Nucleus accumbens (tissue), 56 donors: ENCODE measurements around the gene TBCCD1.
A peak's percentile ranks its signal among the peaks of the same experiment; 100 is the strongest.
"Not testable (repeated sequence)": the region's sequence is repeated elsewhere in the genome, so short reads cannot be mapped to it uniquely, and the experiment has no call there.

Experiments
- DNase-seq, 56 donors: peaks; one replicate each; lab custom pipeline; 2025; lab: John Stamatoyannopoulos, UW

Gene TBCCD1

DNA sequence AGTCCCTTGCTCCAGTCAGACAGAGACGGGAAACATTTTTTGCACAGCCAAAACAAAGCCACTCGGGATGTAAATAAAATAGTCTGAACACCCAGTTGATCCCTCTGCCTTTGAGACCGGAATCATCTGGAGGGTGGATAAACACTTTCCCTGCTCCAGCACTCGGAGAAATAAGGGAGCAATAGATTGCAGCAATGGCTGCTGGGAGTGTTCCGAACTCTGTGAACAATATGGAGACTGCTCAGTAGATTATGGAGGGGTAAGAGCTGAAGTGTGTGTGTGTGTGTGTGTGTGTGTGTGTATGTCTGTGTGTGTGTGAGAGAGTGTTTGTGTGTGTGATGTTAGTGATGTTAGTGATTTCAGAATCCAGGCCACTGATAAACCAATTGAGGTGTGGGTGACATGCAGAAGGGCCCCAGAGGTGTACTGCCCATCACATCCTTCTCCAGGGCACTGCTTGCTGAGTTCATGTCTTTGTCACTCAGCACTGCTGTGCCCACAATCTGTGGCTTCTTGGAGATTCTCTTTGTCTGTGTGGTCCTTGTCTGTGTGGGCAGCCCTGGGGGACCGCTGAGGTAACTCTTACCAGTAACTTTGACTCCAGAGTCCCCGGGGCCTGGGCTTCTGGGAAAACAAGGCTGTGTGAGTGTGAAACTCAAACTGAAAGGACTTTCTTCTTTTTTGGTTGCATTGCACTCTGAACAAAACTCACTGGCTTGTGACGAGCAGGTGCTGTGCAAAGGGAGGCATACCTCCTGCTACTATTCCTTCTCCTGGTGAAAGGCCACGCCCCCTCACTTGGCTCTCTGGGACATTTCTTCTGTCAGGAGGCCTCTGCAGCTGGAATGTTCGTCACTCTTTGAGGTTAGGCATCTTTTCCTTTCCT is 45.9 kb downstream of the TBCCD1 start:
- peak in 1 of 56 donors; percentile 12 for DNase-seq

DNA sequence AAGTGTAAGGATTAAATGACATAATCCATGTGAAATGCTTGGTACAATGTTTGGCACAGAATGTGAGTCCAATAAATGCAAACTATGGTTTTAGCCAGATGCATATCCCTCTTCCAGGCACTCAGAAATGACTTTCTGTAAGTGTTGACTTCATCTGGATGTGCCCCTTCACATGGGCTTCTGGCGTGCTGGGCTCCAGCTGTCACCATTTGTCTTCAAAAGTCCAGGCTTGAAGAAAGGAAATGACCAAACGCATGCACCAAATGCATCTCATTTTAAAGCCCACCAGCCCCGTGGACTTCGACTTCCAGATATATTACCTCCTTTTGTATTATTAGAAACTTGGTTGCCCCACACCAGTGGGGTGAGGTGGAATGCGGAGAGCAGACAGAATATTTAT is 46.7 kb downstream of the TBCCD1 start:
- DNase-seq: no peak

DNA sequence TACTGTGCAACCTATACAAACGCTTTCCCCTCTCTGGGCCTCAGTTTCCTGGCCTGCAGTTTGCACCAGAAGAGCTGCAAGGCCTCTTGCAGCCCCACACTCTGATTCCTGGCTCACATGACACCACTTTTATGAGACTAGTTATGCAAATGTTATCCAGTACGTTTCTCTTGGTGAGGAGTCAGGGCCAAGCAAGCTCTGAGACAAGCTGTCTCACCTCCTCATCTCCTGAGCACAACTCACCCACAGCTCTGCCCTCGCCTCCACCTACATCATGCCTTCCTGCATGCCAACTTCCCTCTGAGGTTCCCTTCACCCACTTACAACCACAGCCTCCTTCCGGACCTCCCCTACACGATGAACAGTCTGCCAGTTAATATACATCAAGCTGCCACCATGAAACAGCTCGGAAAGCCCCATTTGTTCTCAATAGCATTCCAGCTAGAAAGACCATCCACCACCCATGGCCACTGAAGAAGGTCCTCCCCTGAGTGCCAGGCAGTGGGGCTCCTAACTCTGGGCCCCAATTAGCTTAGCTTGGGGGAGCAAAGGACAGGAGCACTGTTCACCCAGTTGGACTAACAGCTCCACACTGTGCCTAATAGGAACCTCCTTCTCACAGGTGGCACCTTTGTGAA is 48.0 kb downstream of the TBCCD1 start:
- peak in 1 of 56 donors; percentile 11 for DNase-seq

DNA sequence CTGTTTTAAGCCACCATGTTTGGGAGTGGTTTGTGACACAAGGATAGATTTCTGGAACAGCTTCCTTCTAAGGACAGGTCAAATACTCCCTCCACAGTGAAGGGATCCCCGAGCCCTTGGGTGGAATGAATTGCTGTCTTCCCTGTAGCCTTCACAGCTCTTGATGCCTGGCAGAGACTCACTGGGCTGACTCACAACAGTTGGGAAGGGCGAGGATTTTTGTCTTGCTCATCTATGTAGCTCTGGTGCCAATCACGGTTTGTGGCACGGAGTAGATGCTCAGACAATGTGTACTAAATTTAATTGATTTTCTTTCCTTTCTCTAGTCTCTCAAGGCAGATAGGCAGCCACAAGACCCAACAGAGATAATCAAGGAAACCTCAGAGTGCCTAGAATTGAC is 49.9 kb downstream of the TBCCD1 start:
- DNase-seq: peak in 2 of 56 donors; percentile 9 to 30

DNA sequence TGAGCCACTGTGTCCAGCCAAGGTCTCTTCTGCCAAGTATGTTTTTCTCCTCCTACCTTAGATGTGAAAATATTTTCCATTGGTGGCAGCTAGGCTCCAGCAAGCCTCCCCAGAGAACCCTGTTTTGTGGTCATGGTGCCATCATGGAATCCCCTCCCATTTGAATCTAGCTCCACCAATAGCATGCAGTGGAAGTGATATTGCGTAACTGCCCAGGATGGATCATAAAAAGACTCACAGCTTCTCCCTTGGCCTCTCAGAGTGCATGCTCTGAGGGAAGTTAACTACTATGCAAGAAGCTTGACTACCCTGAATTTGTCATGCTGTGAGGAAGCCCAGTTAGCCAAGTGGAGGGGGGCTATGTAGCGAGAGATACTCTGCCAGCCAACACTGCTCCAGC is 50.5 kb downstream of the TBCCD1 start:
- no peak for DNase-seq

DNA sequence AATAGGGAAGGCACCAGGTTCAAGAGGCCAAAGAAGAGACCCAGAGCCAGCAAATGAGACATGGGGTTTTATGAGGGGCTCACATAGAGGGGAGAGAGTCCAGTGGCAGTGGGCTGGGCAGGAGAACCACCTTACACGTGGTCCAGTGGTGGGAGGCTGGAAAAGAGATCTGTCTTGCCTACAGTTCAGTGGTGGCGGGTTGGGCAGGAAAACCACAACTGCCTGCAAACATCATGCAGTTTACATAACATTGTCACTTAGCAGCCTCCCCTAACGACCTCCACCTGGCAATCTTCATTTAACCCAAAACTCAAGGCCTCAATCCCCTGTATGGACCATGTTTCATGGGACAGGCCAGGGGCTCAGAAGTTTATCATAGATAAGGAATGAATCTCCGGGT is 52.0 kb downstream of the TBCCD1 start:
- DNase-seq: no peak

DNA sequence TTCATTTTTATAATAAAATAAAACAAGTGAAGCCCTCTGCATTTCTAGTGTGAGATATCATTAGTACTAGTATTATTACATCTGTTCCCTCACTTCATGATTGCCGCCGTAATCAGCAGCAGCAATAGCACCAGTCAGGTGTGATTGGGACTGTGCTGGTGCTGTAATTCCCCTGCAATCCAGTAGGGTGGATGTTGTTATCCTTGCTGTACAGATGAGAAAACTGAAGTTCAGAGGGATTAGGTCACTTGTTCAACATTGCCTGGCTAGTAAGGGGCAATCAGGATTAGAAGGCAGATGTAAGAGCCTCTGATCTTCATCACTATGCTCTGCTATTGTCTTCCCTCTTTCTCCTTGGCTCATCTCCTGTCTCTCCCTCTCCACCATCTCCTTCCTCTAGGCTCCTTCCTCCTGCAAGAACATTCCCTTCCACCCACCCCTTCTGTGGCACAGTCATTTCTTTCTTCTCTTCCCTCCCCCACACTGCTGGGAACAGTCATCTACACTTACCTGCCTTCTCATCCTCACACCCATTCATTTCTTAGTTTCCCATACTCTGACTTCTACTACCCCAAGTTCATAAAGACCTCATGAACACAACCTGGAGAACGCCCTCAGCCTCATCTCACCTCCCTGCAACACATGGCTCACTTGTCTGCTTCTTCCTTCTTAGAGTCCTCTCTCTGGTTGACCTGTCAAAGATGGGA is 52.7 kb downstream of the TBCCD1 start:
- no peak for DNase-seq

DNA sequence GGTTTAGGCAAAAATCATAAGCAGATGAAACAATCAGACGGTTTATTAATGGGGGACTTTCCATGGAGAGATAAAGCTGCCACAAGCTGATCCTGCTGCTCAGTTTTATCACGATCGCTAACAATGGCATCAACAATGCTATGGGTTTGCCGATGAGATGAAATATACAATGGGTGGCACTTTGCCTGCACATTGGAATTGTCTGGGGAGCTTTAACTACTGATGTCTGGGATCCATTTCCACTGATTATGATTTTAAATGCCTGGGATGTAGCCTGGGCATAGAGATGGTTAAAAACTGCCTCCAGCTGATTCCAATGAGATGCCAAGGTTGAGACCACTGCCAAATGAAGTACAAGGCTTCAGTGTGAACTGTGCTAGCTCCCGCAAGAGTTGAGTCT is 53.8 kb downstream of the TBCCD1 start:
- no peak for DNase-seq

DNA sequence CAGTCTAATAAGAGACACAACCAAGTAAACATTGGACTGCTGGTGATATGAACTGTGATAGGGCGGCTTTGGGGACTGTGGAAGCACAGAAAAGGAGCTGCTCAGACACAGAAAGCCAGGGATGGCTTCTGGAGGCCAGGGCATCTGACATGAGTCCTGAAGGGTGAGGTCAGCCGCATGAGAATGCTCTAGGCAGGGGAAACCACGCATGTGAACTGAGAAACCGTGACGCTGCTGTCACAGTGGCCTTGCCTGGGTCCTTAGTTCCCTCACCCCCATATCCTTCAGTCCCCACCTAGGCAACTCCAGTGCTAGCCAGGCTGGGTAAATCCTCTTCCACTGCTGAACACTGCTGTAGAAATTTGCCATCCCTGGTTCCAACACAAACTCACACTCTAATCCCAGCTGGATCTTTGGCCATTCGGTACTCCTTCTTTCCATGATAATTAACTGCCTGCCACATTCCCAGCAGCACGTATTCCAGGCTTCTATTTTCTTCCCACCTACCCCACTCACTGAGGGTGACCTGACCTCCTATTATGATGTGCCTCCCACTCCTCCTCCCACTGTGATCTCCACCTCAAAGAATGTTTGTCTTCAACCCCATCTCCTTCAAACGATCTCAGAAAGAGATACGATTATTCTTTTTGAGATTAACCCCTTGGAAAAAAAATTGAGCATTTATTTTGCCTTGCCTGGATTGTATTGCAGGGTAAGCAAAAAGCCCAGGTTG is 54.4 kb downstream of the TBCCD1 start:
- no peak for DNase-seq

DNA sequence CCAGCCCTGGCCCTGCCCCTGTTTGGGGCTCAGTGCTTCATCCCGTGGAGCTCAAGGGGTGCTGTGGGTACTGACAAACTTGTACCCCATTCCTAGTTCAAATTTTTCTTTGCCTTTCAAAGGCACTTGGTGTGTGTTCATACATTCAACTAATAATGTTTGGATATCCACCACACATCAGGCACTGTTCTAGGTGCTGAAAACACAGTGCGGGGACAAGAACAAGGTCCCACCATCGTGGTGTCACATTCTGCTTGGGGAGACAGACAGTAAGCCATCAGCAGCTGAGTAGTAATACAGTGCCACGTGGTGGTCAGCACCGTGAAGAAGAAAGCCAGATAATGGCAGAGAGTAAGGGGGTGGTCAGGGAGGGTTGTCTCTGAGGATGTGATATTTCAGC is 55.4 kb downstream of the TBCCD1 start:
- DNase-seq: no peak

DNA sequence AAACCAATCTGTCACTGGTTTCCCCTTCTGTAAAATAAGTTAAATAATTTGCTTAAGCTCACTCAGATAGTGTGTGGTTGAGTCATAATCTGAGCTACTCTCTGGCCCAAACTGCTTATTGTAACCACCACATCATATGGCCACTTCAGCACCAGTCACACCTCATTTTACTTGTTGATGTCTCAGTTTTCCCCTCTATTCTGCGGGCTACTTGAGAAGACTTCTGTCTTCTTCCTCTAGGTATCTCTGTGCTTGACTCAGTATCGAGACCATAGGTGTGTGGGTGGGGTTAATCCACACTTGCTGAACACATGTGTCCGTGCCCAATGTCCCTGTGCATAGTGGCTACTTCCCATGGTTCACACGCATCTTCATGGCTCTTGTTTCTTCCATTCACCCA is 55.9 kb downstream of the TBCCD1 start:
- DNase-seq: no peak

DNA sequence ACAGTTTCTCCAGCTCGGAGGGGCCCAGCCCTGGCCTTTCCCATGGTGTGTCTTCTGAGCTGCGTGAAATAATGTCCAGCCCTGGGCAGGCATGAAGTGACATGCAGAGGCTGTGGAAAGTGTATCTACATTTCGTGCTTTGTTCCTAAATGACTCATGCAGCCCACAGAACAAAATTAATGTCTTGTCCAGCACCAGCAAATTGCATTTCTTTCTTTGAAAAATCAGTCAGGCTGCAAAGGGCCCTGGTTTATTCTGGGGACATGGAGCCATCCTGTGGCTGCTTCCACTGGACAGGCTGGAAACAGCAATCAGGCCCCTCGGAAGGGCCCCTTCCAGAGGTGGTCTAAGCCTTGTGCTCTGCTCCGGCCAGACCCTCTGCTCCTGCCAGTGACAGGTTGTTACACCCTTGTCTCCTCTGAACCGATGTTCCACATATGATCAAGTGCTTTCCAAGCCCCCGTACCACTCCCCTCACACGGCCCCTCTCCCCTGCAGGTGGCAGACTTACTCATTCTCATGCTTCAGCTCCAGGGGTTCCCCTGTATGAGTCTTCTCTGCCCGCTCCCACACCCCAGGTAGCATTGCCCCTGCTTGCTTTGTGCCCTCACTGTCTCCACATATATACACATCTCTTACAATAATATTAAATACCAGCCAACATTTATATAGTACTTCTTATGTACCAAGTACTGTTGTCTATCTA is 56.6 kb downstream of the TBCCD1 start:
- peak in 1 of 56 donors; percentile 11 for DNase-seq

DNA sequence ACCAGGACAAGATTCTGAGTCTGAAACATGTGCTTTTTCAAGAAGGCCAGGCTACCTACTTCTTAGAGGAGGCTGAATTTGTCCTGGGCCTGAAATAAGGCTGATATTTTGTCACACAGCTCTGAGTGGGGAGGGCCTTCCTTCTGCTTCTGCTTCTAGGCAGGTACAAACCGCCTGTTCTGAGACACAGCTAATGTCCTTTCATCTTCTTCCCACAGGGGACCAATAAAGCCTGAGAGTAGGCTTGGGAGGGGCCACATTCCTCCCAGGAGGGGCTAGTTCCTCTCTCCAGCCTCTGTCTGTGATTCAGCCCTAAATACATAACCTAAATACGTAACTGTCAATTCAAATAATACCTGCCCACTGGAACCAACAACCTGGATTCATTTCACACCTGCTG is 57.7 kb downstream of the TBCCD1 start:
- no peak for DNase-seq

DNA sequence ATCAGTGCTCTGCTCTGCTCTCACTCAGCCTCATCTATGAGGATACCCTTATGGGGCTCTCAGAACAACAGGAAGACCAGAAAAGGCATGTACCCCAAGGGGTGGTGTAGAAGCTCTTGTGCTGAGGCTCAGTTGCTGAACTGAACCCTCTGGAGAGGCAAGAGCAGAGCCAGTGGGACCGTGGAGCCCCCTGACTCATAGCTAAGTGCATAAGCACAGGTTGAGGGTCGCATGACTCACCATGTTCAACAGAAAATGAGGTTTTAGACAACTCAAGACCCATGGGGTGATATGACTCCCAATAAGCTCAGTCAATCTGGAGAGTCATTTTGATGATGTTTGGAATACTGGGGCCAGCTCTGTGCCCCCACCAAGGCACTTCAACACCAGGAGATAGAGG is 60.3 kb downstream of the TBCCD1 start:
- DNase-seq: no peak

DNA sequence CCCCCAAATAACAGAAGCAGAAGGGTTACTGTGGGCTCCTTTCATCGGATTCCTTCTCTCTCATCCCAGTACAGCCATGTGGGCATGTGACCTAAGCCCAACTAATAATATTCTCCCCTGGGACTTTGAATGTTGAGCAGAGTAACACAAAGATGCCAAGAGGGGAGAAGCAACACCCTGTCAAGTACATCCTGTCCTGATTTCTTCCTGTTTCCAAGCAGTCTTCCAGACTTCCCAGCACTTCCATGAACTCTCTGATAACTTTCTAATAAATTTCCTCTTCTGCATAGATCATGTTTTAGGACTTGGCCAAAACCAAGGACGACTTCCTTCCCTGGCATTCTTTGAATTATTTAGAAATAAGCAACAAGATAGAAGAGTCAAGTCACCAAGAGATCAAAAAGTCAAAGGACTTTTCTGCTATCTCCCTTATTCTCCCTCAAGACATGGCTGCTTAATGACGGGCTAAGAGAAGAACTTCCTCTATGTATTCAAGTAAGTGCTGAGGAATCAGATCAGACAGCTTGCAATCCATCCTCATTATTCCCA is 60.9 kb downstream of the TBCCD1 start:
- DNase-seq: no peak

DNA sequence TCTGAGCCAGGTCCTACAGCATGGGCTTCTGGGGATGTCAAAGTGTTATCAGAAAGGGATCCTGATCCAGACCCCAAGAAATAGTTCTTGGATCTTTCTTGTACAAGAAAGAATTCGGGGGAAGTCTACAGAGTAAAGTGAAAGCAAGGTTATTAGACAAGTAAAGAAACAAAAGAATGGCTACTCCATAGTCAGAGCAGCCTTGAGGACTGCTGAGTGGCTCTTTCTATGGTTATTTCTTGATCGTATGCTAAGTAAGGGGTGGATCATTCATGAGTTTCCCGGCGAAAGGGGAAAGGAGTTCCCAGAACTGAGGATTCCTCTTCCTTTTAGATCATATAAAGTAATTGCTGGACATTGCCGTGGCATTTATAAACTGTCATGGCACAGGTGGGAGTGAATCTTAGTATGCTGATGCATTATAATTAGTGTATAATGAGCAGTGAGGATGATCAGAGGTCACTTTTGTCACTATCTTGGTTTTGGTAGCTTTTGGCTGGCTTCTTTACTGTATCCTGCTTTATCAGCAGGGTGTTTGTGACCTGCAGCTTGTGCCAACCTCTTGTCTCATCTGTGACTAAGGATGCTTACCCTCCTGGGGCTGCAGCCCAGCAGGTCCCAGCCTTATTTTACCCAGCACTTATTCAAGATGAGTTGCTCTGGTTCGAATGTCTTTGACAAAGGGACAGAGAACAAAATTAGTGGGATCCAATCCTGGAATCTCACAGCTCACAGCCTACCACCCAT is 64.0 kb downstream of the TBCCD1 start:
- DNase-seq: no peak

DNA sequence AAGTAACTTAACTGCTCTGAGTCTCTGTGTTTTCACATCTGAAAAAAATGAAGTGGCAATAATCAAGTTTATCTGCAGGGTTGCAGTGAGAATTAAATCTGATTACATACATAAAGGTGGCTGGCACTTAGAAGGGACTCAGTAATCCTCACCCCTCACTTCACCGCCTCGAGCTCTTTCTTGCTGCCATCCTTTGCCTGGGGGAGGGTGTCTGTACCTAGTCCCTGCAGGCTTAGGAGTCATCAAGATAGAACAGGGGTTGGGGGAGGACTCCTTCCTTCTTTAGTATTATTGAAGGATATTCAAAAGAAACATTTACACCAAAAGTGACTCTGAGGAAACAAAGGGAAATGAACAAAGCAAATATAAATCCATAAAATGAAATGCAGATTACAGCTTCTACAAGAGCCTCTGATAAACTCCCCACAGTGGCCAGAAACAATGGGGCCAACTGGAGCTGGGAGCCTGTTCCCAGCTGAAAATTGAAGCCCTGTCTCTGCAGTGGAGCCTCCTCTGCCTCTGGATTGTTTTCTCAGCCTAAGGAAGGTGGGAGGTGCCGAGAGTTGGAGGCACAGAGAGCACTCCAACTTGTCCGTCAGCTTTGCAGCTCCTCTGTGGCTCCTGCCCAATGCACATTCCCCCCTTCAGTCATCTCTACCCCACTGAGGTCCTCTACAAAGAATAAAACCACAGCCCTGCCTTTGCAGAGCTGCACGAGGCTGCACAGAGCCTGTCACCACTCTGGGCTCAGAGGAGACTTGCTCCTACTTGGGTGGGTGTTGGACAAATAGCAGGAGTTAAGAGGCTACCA is 64.8 kb downstream of the TBCCD1 start:
- no peak for DNase-seq

DNA sequence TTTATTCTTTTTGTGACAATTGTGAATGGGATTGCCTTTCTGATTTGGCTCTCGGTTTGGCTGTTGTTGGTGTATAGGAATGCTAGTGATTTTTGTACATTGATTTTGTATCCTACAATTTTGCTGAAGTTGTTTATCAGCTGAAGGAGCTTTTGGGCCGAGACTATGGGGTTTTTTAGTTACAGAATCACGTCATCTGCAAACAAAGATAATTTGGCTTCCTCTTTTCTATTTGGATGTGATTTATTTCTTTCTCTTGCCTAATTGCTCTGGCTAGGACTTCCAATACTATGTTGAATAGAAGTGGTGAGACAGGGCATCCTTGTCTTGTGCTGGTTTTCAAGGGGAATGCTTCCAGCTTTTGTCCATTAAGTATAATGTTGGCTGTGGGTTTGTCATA is 67.2 kb downstream of the TBCCD1 start:
- DNase-seq: not testable (repeated sequence)
